ENCODE results near the gene FYCO1. TPM values are rescaled to one million over a fixed set of nuclear protein-coding genes. Genes with fewer than 3 reads are reported as not detected.

The FYCO1 gene
- total RNA-seq, 2 donors from 2014 or later, result 17.6 to 25.1 TPM

GRCh38 chr3:45868213-45868612 lies 127.4 kb downstream of the FYCO1 start:
- DNase-seq (no peak), ATAC-seq (replicated peaks in 1 of 2) (no peak)
- no peak overlapping the region for H3K27ac Mint-ChIP-seq
- H3K4me3 Mint-ChIP-seq, result no peak overlapping the region
- peaks cover 53% of the 10 kb centered on the region for H3K4me1 Mint-ChIP-seq (ENCODE audit: low read depth)
- peaks cover 5 to 6% of the 10 kb centered on the region in 2 donors for H3K9me3 Mint-ChIP-seq
- peaks cover 5 to 7% of the 10 kb centered on the region in 2 donors for H3K36me3 Mint-ChIP-seq (ENCODE audit: insufficient read depth in 2 of 2)
- peaks cover 86% of the 10 kb centered on the region for H3K27me3 Mint-ChIP-seq (ENCODE audit: low read depth)

Other genes starting within 250 kb of the FYCO1 start
- gene SLC6A20, start 199.3 kb downstream of the FYCO1 start, total RNA-seq, result not detected
- gene LZTFL1, start 153.7 kb downstream of the FYCO1 start, total RNA-seq, result 1 to 10 TPM; 4.9 to 8.8 TPM
- gene CCR9, start 109.3 kb downstream of the FYCO1 start, total RNA-seq, result under 1 TPM in 1 of 2 donors, not detected in 1; 0.14 TPM
- gene CXCR6, start 52.4 kb downstream of the FYCO1 start, total RNA-seq, result 10 to 100 TPM in 1 of 2 donors, 1 to 10 TPM in 1; 2.0 to 13.1 TPM
- not detected for gene XCR1, start 31.7 kb upstream of the FYCO1 start, total RNA-seq
- under 1 TPM; 0.17 to 0.51 TPM for gene CCR1, start 212.5 kb upstream of the FYCO1 start, total RNA-seq
- not detected for gene CCR3, start 246.6 kb upstream of the FYCO1 start, total RNA-seq